ENCODE results near the gene PXT1. TPM values are rescaled to one million over a fixed set of nuclear protein-coding genes. Genes with fewer than 3 reads are reported as not detected.

The PXT1 gene
- polyA plus RNA-seq, 1 donor from 2014 or later = 0.24 TPM

- TF ChIP-seq CTCF (IDR thresholded peaks at IDR 0.05; ENCODE audit: poor library complexity, severe bottlenecking) = no peak
- no peak for TF ChIP-seq REST (IDR thresholded peaks at IDR 0.05; ENCODE audit: borderline replicate concordance)
- TF ChIP-seq EP300 (conservative IDR thresholded peaks at IDR 0.05; ENCODE audit: poor library complexity, severe bottlenecking) = no peak
- TF ChIP-seq MXI1 (conservative IDR thresholded peaks at IDR 0.05; ENCODE audit: poor library complexity, severe bottlenecking) = no peak
- TF ChIP-seq RAD21 (conservative IDR thresholded peaks at IDR 0.05) = no peak
- no peak for TF ChIP-seq EZH2 (IDR thresholded peaks at IDR 0.05; ENCODE audit: borderline replicate concordance, insufficient read depth, low read length, poor library complexity, severe bottlenecking)
- TF ChIP-seq POLR2AphosphoS5 (IDR thresholded peaks at IDR 0.05) = no peak
- TF ChIP-seq SMC3 (conservative IDR thresholded peaks at IDR 0.05; ENCODE audit: poor library complexity) = no peak
- TF ChIP-seq TAF1 (IDR thresholded peaks at IDR 0.05; ENCODE audit: low read depth) = no peak
- Histone ChIP-seq H3K4me2 (ENCODE audit: low read length) (no peak overlapping the region), H3K4me3 (ENCODE audit: low read length) (no peak overlapping the region), H3K79me2 (replicated peaks; ENCODE audit: insufficient read depth, low read length) (no peaks in the 10 kb centered on the region), H2AFZ (ENCODE audit: low read depth, low read length) (no peak overlapping the region), H3K27ac (ENCODE audit: low read length) (no peak overlapping the region), H3K36me3 (ENCODE audit: insufficient read depth, low read length) (no peaks in the 10 kb centered on the region), H3K9me2 (ENCODE audit: insufficient read depth, low read length) (no peaks in the 10 kb centered on the region), H3K9ac (ENCODE audit: low read length) (no peak overlapping the region), H3K27me3 (ENCODE audit: insufficient read depth, low read depth, low read length) (no peaks in the 10 kb centered on the region), H3F3A (ENCODE audit: insufficient read depth, low read length, poor library complexity, severe bottlenecking) (no peaks in the 10 kb centered on the region), H4K20me1 (ENCODE audit: insufficient read depth) (no peaks in the 10 kb centered on the region), H3K9me3 (ENCODE audit: low read length) (no peaks in the 10 kb centered on the region)
Measured at GRCh38 chr6:36376742-36377141, 65.9 kb downstream of the PXT1 start.

- Histone ChIP-seq H4K20me1 (ENCODE audit: insufficient read depth) (no peaks in the 10 kb centered on the region), H3F3A (ENCODE audit: insufficient read depth, low read length, poor library complexity, severe bottlenecking) (no peaks in the 10 kb centered on the region), H3K9ac (ENCODE audit: low read length) (no peak overlapping the region), H3K27me3 (ENCODE audit: insufficient read depth, low read depth, low read length) (no peaks in the 10 kb centered on the region), H2AFZ (ENCODE audit: low read depth, low read length) (no peak overlapping the region), H3K4me2 (ENCODE audit: low read length) (no peak overlapping the region), H3K9me2 (ENCODE audit: insufficient read depth, low read length) (no peaks in the 10 kb centered on the region), H3K4me3 (ENCODE audit: low read length) (no peak overlapping the region), H3K9me3 (ENCODE audit: low read length) (no peaks in the 10 kb centered on the region), H3K36me3 (ENCODE audit: insufficient read depth, low read length) (no peaks in the 10 kb centered on the region), H3K27ac (ENCODE audit: low read length) (no peak overlapping the region), H3K79me2 (replicated peaks; ENCODE audit: insufficient read depth, low read length) (no peaks in the 10 kb centered on the region)
- TF ChIP-seq EP300 (conservative IDR thresholded peaks at IDR 0.05; ENCODE audit: poor library complexity, severe bottlenecking) (no peak), POLR2AphosphoS5 (IDR thresholded peaks at IDR 0.05) (no peak), CTCF (IDR thresholded peaks at IDR 0.05; ENCODE audit: poor library complexity, severe bottlenecking) (no peak), SMC3 (conservative IDR thresholded peaks at IDR 0.05; ENCODE audit: poor library complexity) (no peak), EZH2 (IDR thresholded peaks at IDR 0.05; ENCODE audit: borderline replicate concordance, insufficient read depth, low read length, poor library complexity, severe bottlenecking) (no peak), RAD21 (conservative IDR thresholded peaks at IDR 0.05) (no peak), REST (IDR thresholded peaks at IDR 0.05; ENCODE audit: borderline replicate concordance) (no peak), MXI1 (conservative IDR thresholded peaks at IDR 0.05; ENCODE audit: poor library complexity, severe bottlenecking) (no peak), TAF1 (IDR thresholded peaks at IDR 0.05; ENCODE audit: low read depth) (no peak)
Measured at GRCh38 chr6:36376183-36376582, 66.5 kb downstream of the PXT1 start.
